ENCODE results near the gene EVPLL.
A peak's percentile ranks its signal among the peaks of the same experiment; 100 is the strongest.

Gene EVPLL

GRCh38 chr17:18344021-18344420 is 33.6 kb upstream of the EVPLL start:
- Mint-ChIP-seq H3K36me3 (ENCODE audit: low read depth) (peaks cover 48% of the 10 kb centered on the region), H3K4me1 (no peaks in the 10 kb centered on the region), H3K9me3 (no peaks in the 10 kb centered on the region), H3K4me3 (no peak overlapping the region), H3K27me3 (ENCODE audit: low read depth) (peaks cover 3% of the 10 kb centered on the region), H3K27ac (no peak overlapping the region)
- no peak for TF ChIP-seq CTCF (IDR thresholded peaks at IDR 0.05; ENCODE audit: unreplicated experiment in 3 of 3)

DNA sequence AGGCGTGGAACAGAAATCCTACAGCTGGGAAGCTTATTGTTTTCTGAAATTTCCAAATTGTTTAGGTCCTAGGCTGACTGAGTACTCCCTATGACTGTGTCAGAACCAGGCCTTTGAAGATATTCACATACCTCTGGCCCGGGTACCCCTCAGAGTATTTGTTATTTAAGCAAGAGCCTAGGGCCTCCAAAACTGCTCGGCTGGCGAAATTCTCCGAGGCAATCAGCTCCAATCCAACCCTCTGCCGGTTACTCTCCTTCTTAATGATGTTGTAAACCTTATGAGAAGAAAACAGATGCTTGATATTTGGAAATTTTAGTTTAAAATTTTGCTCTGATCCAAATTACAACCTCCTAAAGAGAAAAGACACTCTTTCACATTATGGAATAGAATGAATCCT is 24.0 kb upstream of the EVPLL start:
- H3K27me3 Mint-ChIP-seq (ENCODE audit: low read depth): no peaks in the 10 kb centered on the region
- peaks cover 30% of the 10 kb centered on the region for H3K36me3 Mint-ChIP-seq (ENCODE audit: low read depth)
- no peak overlapping the region for H3K27ac Mint-ChIP-seq
- TF ChIP-seq CTCF (IDR thresholded peaks at IDR 0.05; ENCODE audit: unreplicated experiment in 3 of 3): no peak
- no peaks in the 10 kb centered on the region for H3K9me3 Mint-ChIP-seq
- H3K4me3 Mint-ChIP-seq: no peak overlapping the region
- no peaks in the 10 kb centered on the region for H3K4me1 Mint-ChIP-seq

DNA sequence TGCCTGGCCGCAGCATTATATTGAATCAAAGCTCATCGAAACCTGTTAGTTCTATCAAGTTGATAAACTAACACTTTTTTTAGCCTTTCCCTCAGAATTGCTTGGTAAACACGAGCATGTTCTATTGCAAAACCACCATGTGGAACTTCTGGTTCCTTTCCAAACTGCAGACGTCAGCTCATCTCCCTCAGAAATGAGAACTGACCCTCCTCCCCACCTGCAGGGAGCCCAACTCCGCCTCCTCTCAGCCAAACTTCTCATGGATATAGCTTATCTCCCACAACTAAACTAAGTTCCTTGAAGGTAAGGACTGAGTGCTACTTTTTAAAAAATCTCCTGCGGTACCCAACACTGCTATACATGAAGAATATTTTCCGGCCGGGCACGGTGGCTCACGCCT is 21.0 kb upstream of the EVPLL start:
- Mint-ChIP-seq H3K4me3 (no peak overlapping the region), H3K27me3 (ENCODE audit: low read depth) (no peaks in the 10 kb centered on the region), H3K9me3 (no peaks in the 10 kb centered on the region), H3K27ac (peak overlapping the region in 2 of 3 experiments; percentile 37 to 40), H3K36me3 (ENCODE audit: low read depth) (peaks cover 33% of the 10 kb centered on the region), H3K4me1 (no peaks in the 10 kb centered on the region)
- no peak for TF ChIP-seq CTCF (IDR thresholded peaks at IDR 0.05; ENCODE audit: unreplicated experiment in 3 of 3)

GRCh38 chr17:18360518-18360917 is 17.1 kb upstream of the EVPLL start:
- Mint-ChIP-seq H3K4me3 (peak overlapping the region; percentile 19 to 59 (median 22)), H3K27ac (peak overlapping the region in 1 of 3 experiments; percentile 51), H3K9me3 (no peaks in the 10 kb centered on the region), H3K4me1 (peaks cover 8% of the 10 kb centered on the region), H3K36me3 (ENCODE audit: low read depth) (peaks cover 14% of the 10 kb centered on the region), H3K27me3 (ENCODE audit: low read depth) (peaks cover 3% of the 10 kb centered on the region)
- TF ChIP-seq CTCF (IDR thresholded peaks at IDR 0.05; ENCODE audit: unreplicated experiment in 3 of 3): no peak

GRCh38 chr17:18361837-18362697 is 15.5 kb upstream of the EVPLL start:
- H3K9me3 Mint-ChIP-seq: no peaks in the 10 kb centered on the region
- H3K4me3 Mint-ChIP-seq: peak overlapping the region; percentile 93 to 96 (median 95)
- peaks cover 8% of the 10 kb centered on the region for H3K4me1 Mint-ChIP-seq
- peaks cover 7% of the 10 kb centered on the region for H3K36me3 Mint-ChIP-seq (ENCODE audit: low read depth)
- TF ChIP-seq CTCF (IDR thresholded peaks at IDR 0.05; ENCODE audit: unreplicated experiment in 3 of 3): no peak
- H3K27ac Mint-ChIP-seq: peak overlapping the region; percentile 60 to 92 (median 70)
- peaks cover 3% of the 10 kb centered on the region for H3K27me3 Mint-ChIP-seq (ENCODE audit: low read depth)

- peak overlapping the region; percentile 60 to 92 (median 70) for H3K27ac Mint-ChIP-seq
- peaks cover 8% of the 10 kb centered on the region for H3K4me1 Mint-ChIP-seq
- peaks cover 3% of the 10 kb centered on the region for H3K9me3 Mint-ChIP-seq
- peak overlapping the region; percentile 93 to 96 (median 95) for H3K4me3 Mint-ChIP-seq
- H3K36me3 Mint-ChIP-seq (ENCODE audit: low read depth): peaks cover 7% of the 10 kb centered on the region
- H3K27me3 Mint-ChIP-seq (ENCODE audit: low read depth): peaks cover 3% of the 10 kb centered on the region
- no peak for TF ChIP-seq CTCF (IDR thresholded peaks at IDR 0.05; ENCODE audit: unreplicated experiment in 3 of 3)
Measured at GRCh38 chr17:18362698-18363100, 14.9 kb upstream of the EVPLL start.

Data from nephron (organoid).